GM18517 (cell line): ENCODE data around the gene TMPO.
A peak's percentile ranks its signal among the peaks of the same experiment; 100 is the strongest.
"Not testable (repeated sequence)": the region's sequence is repeated elsewhere in the genome, so short reads cannot be mapped to it uniquely, and the experiment has no call there.

ENCODE experiments used
- ATAC-seq: cut with Tn5 transposase; IDR thresholded peaks from one replicate; pipeline ENCODE4 v1.9.1; 2021; ENCODE audit warnings: mild to moderate bottlenecking, moderate library complexity; ENCODE audit not compliant: unreplicated experiment

The TMPO gene

GRCh38 chr12:98576795-98577194, 61.4 kb downstream of the TMPO start:
- not testable (repeated sequence) for ATAC-seq

- ATAC-seq = no peak
Observed at GRCh38 chr12:98578392-98578791, 63.0 kb downstream of the TMPO start.

GRCh38 chr12:98578821-98579220, 63.4 kb downstream of the TMPO start:
- ATAC-seq = no peak

- ATAC-seq = no peak
Observed at GRCh38 chr12:98579347-98579746, 64.0 kb downstream of the TMPO start.

- no peak for ATAC-seq
Observed at GRCh38 chr12:98579835-98580234, 64.4 kb downstream of the TMPO start.

- ATAC-seq = no peak
Observed at GRCh38 chr12:98580695-98581094, 65.3 kb downstream of the TMPO start.

GRCh38 chr12:98581101-98581500, 65.7 kb downstream of the TMPO start:
- no peak for ATAC-seq

- ATAC-seq = no peak
Observed at GRCh38 chr12:98582093-98582492, 66.7 kb downstream of the TMPO start.

- ATAC-seq = no peak
Observed at GRCh38 chr12:98587084-98587483, 71.7 kb downstream of the TMPO start.

GRCh38 chr12:98591209-98591608, 75.8 kb downstream of the TMPO start:
- no peak for ATAC-seq

- ATAC-seq = no peak
Observed at GRCh38 chr12:98592825-98593322, 77.5 kb downstream of the TMPO start.

GRCh38 chr12:98593351-98594049, 78.1 kb downstream of the TMPO start, which contains the start of gene SLC25A3:
SLC25A3 (plus strand) TSS chr12:98593686; CDS start chr12:98593979, 293 bp downstream.
- peak; percentile 98 for ATAC-seq

- no peak for ATAC-seq
Observed at GRCh38 chr12:98594050-98594835, 78.9 kb downstream of the TMPO start.

- ATAC-seq = no peak
Observed at GRCh38 chr12:98595243-98595988, 80.0 kb downstream of the TMPO start.

- not testable (repeated sequence) for ATAC-seq
Observed at GRCh38 chr12:98597313-98597712, 81.9 kb downstream of the TMPO start.
